ENCODE measurements around the gene PKDREJ.

The PKDREJ gene

GRCh38 chr22:46230262-46230901 is 32.8 kb downstream of the PKDREJ start:
- no peak overlapping the region for H3K4me3 ChIP-seq (ENCODE audit: low read depth, low read length)
- TF ChIP-seq CTCF (IDR thresholded peaks at IDR 0.05; ENCODE audit: borderline replicate concordance, insufficient read depth, low read depth, low read length): no peak

GRCh38 chr22:46229701-46230100 is 33.4 kb downstream of the PKDREJ start:
- H3K4me3 ChIP-seq (ENCODE audit: low read depth, low read length): no peak overlapping the region

DNA sequence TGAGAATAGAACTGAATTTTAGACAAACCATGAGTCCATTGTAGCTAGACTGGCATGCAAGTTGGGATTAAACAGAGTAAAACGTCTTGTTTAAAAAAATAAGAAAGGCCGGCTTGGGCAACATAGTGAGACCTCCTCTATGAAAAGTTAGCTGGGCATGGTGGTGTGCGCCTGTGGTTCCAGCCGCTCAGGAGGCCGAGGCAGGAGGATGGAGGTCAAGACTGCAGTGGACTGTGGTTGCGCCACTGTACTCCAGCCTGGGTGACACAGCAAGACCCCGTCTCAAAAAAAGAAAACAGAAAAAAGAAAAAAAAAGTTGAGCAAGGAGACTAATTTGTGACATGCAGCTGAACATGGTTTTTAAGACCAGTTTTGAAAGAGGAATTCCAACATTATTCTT is 36.6 kb downstream of the PKDREJ start:
- H3K4me3 ChIP-seq (ENCODE audit: low read depth, low read length): no peak overlapping the region
- no peak for TF ChIP-seq CTCF (IDR thresholded peaks at IDR 0.05; ENCODE audit: borderline replicate concordance, insufficient read depth, low read depth, low read length)

More at GRCh38 chr22:46229701-46230100, 33.4 kb downstream of the PKDREJ start:
- TF ChIP-seq CTCF (IDR thresholded peaks at IDR 0.05; ENCODE audit: borderline replicate concordance, insufficient read depth, low read depth, low read length): no peak

DNA sequence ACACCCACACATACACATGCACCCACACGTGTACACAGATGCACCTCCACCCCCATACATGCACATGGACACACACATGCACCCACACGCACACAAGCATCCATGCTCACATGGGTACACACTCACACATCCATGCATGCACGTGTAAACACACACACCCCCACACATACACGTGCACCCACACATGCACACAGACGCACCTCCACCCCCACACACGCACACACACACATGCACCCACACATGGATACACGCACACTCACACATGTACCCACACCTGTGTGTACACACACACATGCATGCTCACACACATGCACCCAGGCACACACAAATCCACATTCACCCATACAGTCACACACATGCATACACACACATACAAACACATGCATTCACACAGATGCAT is 37.5 kb downstream of the PKDREJ start:
- TF ChIP-seq CTCF (IDR thresholded peaks at IDR 0.05; ENCODE audit: borderline replicate concordance, insufficient read depth, low read depth, low read length): no peak
- H3K4me3 ChIP-seq (ENCODE audit: low read depth, low read length): no peak overlapping the region

- no peak for TF ChIP-seq CTCF (IDR thresholded peaks at IDR 0.05; ENCODE audit: borderline replicate concordance, insufficient read depth, low read depth, low read length)
- no peak overlapping the region for H3K4me3 ChIP-seq (ENCODE audit: low read depth, low read length)
These were observed 38.2 kb downstream of the PKDREJ start for GRCh38 chr22:46224898-46225290.

GRCh38 chr22:46224044-46224897 is 38.9 kb downstream of the PKDREJ start:
- H3K4me3 ChIP-seq (ENCODE audit: low read depth, low read length): no peak overlapping the region
- no peak for TF ChIP-seq CTCF (IDR thresholded peaks at IDR 0.05; ENCODE audit: borderline replicate concordance, insufficient read depth, low read depth, low read length)

- TF ChIP-seq CTCF (IDR thresholded peaks at IDR 0.05; ENCODE audit: borderline replicate concordance, insufficient read depth, low read depth, low read length): no peak
- no peak overlapping the region for H3K4me3 ChIP-seq (ENCODE audit: low read depth, low read length)
These were observed 42.2 kb downstream of the PKDREJ start for GRCh38 chr22:46220921-46221320.
